ENCODE data around the gene TNFAIP8L3.

- TF ChIP-seq CTCF (conservative IDR thresholded peaks at IDR 0.05) (no peak), EZH2 (IDR thresholded peaks at IDR 0.05; ENCODE audit: low read depth) (no peak)
These were observed 6.1 kb downstream of the TNFAIP8L3 start for GRCh38 chr15:51088585-51088984.
